Breast epithelium (tissue), 4 donors: ENCODE measurements around the gene SMIM26. TPM values are rescaled to one million over a fixed set of nuclear protein-coding genes. Genes with fewer than 3 reads are reported as not detected.

Experiments
- DNase-seq, 2 donors: peaks; one replicate each; pipeline ENCODE4 v3.0.0-alpha.2; 2019; ENCODE audit warnings: low spot score in 2 of 2
- H3K27ac ChIP-seq, 2 donors: fragments of 200-600 bp; sonication (generic) in 1 of 2; one replicate each; pipeline ENCODE4 v1.5.1; 2016 to 2019; ENCODE audit warnings: mild to moderate bottlenecking in 1 of 2
- H3K27me3 ChIP-seq, 2 donors: fragments of 200-600 bp; sonication (generic) in 1 of 2; one replicate each; pipeline versions ENCODE4 v1.5.1 to v1.6.0; 2017 to 2019; ENCODE audit warnings: control low read depth in 1 of 2, mild to moderate bottlenecking in 1 of 2
- H3K36me3 ChIP-seq: fragments of 200-600 bp; one replicate; pipeline ENCODE4 v1.5.1; 2019
- H3K4me1 ChIP-seq, 2 donors: fragments of 200-600 bp; sonication (generic); one replicate each; pipeline ENCODE4 v1.5.1; 2016 to 2019; ENCODE audit warnings: control low read depth in 1 of 2
- H3K4me3 ChIP-seq, 3 donors: fragments of 200-600 bp; sonication (generic); 1 replicate in 2 of 3; 2 replicates in 1 of 3; pipeline ENCODE4 v1.5.1; 2016 to 2019; ENCODE audit warnings: mild to moderate bottlenecking in 3 of 3, moderate library complexity in 2 of 3
- H3K9me3 ChIP-seq, 2 donors: fragments of 200-600 bp; sonication (generic) in 1 of 2; one replicate each; pipeline ENCODE4 v1.5.1; 2016 to 2019; ENCODE audit warnings: control low read depth in 1 of 2
- POLR2A ChIP-seq: fragments of 450-650 bp; IDR thresholded peaks from one replicate; pipeline ENCODE4 v1.6.1; 2016; ENCODE audit warnings: antibody characterized with exemption, mild to moderate bottlenecking, moderate library complexity
- POLR2AphosphoS5 ChIP-seq, 3 donors: sonication (generic); formaldehyde crosslinking; IDR thresholded peaks; one replicate each; pipeline ENCODE4 v1.6.1; 2017; ENCODE audit warnings: antibody characterized with exemption in 3 of 3
- intact Hi-C: fragments of 100-400 bp; cut with DNase I; formaldehyde crosslinking; loops from one replicate; pipeline ENCODE4 v1.15.1; 2023; ENCODE audit warnings: low total_unique reads
- total RNA-seq, 3 donors: library from RNA; depleted of rRNA; stranded (reverse); fragments of >200 nt; gene quantifications; one replicate each; pipeline ENCODE4 v1.1.0, GENCODE V29; 2016
- TF ChIP-seq, protein P1 (sequence below), 3 donors: fragments of 450-650 bp; IDR thresholded peaks; one replicate each; pipeline ENCODE4 v1.5.1; 2016 to 2017; ENCODE audit warnings: antibody characterized with exemption in 3 of 3, mild to moderate bottlenecking in 3 of 3, moderate library complexity in 3 of 3

Gene SMIM26
- total RNA-seq, 3 donors from 2014 or later = 126 to 150 (median 129) TPM

- H3K36me3 ChIP-seq = no peaks in the 10 kb centered on the region
Measured at GRCh38 chr20:18537651-18538050, 29.6 kb upstream of the SMIM26 start.

GRCh38 chr20:18541741-18542140 lies 25.5 kb upstream of the SMIM26 start:
- intact Hi-C loops = no loop called here
- Histone ChIP-seq H3K9me3 (no peaks in the 10 kb centered on the region), H3K4me3 (no peak overlapping the region), H3K27me3 (no peaks in the 10 kb centered on the region), H3K36me3 (no peaks in the 10 kb centered on the region), H3K4me1 (no peaks in the 10 kb centered on the region), H3K27ac (no peak overlapping the region)
- TF ChIP-seq, protein P1, sequence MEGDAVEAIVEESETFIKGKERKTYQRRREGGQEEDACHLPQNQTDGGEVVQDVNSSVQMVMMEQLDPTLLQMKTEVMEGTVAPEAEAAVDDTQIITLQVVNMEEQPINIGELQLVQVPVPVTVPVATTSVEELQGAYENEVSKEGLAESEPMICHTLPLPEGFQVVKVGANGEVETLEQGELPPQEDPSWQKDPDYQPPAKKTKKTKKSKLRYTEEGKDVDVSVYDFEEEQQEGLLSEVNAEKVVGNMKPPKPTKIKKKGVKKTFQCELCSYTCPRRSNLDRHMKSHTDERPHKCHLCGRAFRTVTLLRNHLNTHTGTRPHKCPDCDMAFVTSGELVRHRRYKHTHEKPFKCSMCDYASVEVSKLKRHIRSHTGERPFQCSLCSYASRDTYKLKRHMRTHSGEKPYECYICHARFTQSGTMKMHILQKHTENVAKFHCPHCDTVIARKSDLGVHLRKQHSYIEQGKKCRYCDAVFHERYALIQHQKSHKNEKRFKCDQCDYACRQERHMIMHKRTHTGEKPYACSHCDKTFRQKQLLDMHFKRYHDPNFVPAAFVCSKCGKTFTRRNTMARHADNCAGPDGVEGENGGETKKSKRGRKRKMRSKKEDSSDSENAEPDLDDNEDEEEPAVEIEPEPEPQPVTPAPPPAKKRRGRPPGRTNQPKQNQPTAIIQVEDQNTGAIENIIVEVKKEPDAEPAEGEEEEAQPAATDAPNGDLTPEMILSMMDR (IDR thresholded peaks at IDR 0.05) = no peak
- DNase-seq = no peak

More at GRCh38 chr20:18537651-18538050, 29.6 kb upstream of the SMIM26 start:
- no peaks in the 10 kb centered on the region for H3K27me3 ChIP-seq
- H3K4me3 ChIP-seq = no peak overlapping the region
- no peaks in the 10 kb centered on the region for H3K9me3 ChIP-seq
- intact Hi-C loops = no loop called here
- DNase-seq = no peak
- no peak for TF ChIP-seq POLR2AphosphoS5 (IDR thresholded peaks at IDR 0.05)
- no peak for TF ChIP-seq POLR2A
- TF ChIP-seq, protein P1 (IDR thresholded peaks at IDR 0.05) = no peak
- H3K4me1 ChIP-seq = no peaks in the 10 kb centered on the region
- no peak overlapping the region for H3K27ac ChIP-seq

GRCh38 chr20:18543216-18543615 lies 24.0 kb upstream of the SMIM26 start:
- intact Hi-C loops = no loop called here
- Histone ChIP-seq H3K36me3 (no peaks in the 10 kb centered on the region), H3K27me3 (no peaks in the 10 kb centered on the region), H3K9me3 (no peaks in the 10 kb centered on the region), H3K4me1 (no peaks in the 10 kb centered on the region), H3K27ac (no peak overlapping the region), H3K4me3 (no peak overlapping the region)
- no peak for DNase-seq
- TF ChIP-seq, protein P1 (IDR thresholded peaks at IDR 0.05) = no peak
- TF ChIP-seq POLR2AphosphoS5 (IDR thresholded peaks at IDR 0.05) = no peak
- no peak for TF ChIP-seq POLR2A

DNA sequence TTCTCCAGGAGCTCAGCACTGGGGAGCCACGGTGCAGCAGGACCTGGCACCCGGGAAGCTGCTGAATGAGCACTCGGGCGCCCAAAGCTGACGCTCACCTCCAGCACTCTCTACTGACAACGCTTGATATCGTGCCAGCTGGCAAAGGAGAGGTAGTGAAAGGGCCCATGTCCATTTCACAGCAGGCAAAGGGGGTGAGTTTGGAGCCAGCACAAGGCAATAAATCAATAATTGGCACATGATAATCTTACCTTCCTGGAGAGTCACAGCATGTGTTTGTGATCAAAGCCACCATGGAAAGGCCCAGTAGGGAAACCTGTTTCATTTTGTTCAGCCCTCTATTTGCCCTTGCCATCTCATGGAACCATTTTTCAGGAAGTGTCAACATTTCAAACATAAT lies 23.3 kb upstream of the SMIM26 start:
- H3K9me3 ChIP-seq = no peaks in the 10 kb centered on the region
- H3K36me3 ChIP-seq = peaks cover 4% of the 10 kb centered on the region
- TF ChIP-seq POLR2AphosphoS5 (IDR thresholded peaks at IDR 0.05) (no peak), POLR2A (no peak)
- TF ChIP-seq, protein P1 (IDR thresholded peaks at IDR 0.05) = no peak
- no peak overlapping the region for H3K4me3 ChIP-seq
- H3K4me1 ChIP-seq = no peaks in the 10 kb centered on the region
- intact Hi-C loops = no loop called here
- no peaks in the 10 kb centered on the region for H3K27me3 ChIP-seq
- DNase-seq = no peak
- H3K27ac ChIP-seq = no peak overlapping the region

GRCh38 chr20:18545566-18545965 lies 21.7 kb upstream of the SMIM26 start:
- no peaks in the 10 kb centered on the region for H3K9me3 ChIP-seq
- DNase-seq = no peak
- TF ChIP-seq POLR2A = no peak
- no peak for TF ChIP-seq POLR2AphosphoS5 (IDR thresholded peaks at IDR 0.05)
- TF ChIP-seq, protein P1 (IDR thresholded peaks at IDR 0.05) = no peak
- no peak overlapping the region for H3K4me3 ChIP-seq
- H3K27ac ChIP-seq = no peak overlapping the region
- H3K27me3 ChIP-seq = no peaks in the 10 kb centered on the region
- H3K36me3 ChIP-seq = peaks cover 8% of the 10 kb centered on the region
- no peaks in the 10 kb centered on the region for H3K4me1 ChIP-seq
- intact Hi-C loops = no loop called here
